GM12864 (cell line): ENCODE measurements around the gene CDC25B.

Source experiments
- DNase-seq: peaks from one replicate; pipeline ENCODE4 v3.0.0-alpha.2; 2011; ENCODE audit warnings: low read depth
- H3K4me3 ChIP-seq: 2 replicates; pipeline ENCODE4 v1.5.1; 2011; ENCODE audit warnings: mild to moderate bottlenecking, low read depth, low read length, control low read depth
- CTCF ChIP-seq: IDR thresholded peaks from 2 replicates; pipeline ENCODE4 v1.5.1; 2011; ENCODE audit warnings: low read depth, mild to moderate bottlenecking, moderate library complexity, low read length, control low read depth, inconsistent platforms; ENCODE audit errors: missing control alignments

Gene CDC25B

GRCh38 chr20:3803854-3804253, 7.7 kb downstream of the CDC25B start:
- no peak for TF ChIP-seq CTCF
- H3K4me3 ChIP-seq: no peak overlapping the region
- DNase-seq: no peak

GRCh38 chr20:3804254-3804751, 8.2 kb downstream of the CDC25B start:
- no peak for DNase-seq
- no peak for TF ChIP-seq CTCF
- H3K4me3 ChIP-seq: no peak overlapping the region

- TF ChIP-seq CTCF: no peak
- no peak overlapping the region for H3K4me3 ChIP-seq
- DNase-seq: no peak
Measured at GRCh38 chr20:3804781-3805180, 8.7 kb downstream of the CDC25B start.

GRCh38 chr20:3808544-3808943, 12.4 kb downstream of the CDC25B start:
- no peak for TF ChIP-seq CTCF
- H3K4me3 ChIP-seq: no peak overlapping the region
- no peak for DNase-seq

- DNase-seq: no peak
- no peak for TF ChIP-seq CTCF
- H3K4me3 ChIP-seq: no peak overlapping the region
Measured at GRCh38 chr20:3811467-3812258, 15.6 kb downstream of the CDC25B start.

GRCh38 chr20:3812259-3812681, 16.2 kb downstream of the CDC25B start:
- no peak for TF ChIP-seq CTCF
- no peak overlapping the region for H3K4me3 ChIP-seq
- no peak for DNase-seq
